CD14-positive monocyte (primary cell): ENCODE measurements around the gene PHLDB3. TPM values are rescaled to one million over a fixed set of nuclear protein-coding genes. Genes with fewer than 3 reads are reported as not detected.

Experiments
- DNase-seq, 3 donors: peaks; one replicate each; pipeline ENCODE4 v3.0.0-alpha.2; 2011 to 2022
- H2AFZ ChIP-seq: 2 replicates; pipeline ENCODE4 v1.6.0; 2012; ENCODE audit warnings: mild to moderate bottlenecking, low read depth, low read length, inconsistent platforms; ENCODE audit not compliant: insufficient read depth, poor library complexity, severe bottlenecking
- H3K27ac ChIP-seq, 2 donors: 1 replicate in 1 of 2; 2 replicates in 1 of 2; pipeline ENCODE4 v1.5.1; 2012 to 2013; ENCODE audit warnings: low read length in 2 of 2, control low read depth in 1 of 2, inconsistent platforms in 1 of 2, low read depth in 1 of 2, mild to moderate bottlenecking in 1 of 2
- H3K27me3 ChIP-seq, 2 donors: one replicate each; pipeline versions ENCODE4 v1.6.0 to v1.6.1; 2011 to 2013; ENCODE audit warnings: low read length in 2 of 2; ENCODE audit not compliant: control insufficient read depth in 2 of 2, insufficient read depth in 2 of 2
- H3K36me3 ChIP-seq, 2 donors: replicated peaks in 1 of 2; 1 replicate in 1 of 2; 2 replicates in 1 of 2; pipeline versions ENCODE4 v1.5.1 to v1.6.1; 2012 to 2013; ENCODE audit warnings: low read length in 2 of 2, control low read depth in 1 of 2, inconsistent platforms in 1 of 2, mild to moderate bottlenecking in 1 of 2; ENCODE audit not compliant: insufficient read depth in 2 of 2, control insufficient read depth in 1 of 2
- H3K4me1 ChIP-seq, 2 donors: 1 replicate in 1 of 2; 2 replicates in 1 of 2; pipeline versions ENCODE4 v1.5.1 to v1.6.1; 2012 to 2013; ENCODE audit warnings: low read length in 2 of 2, control low read depth in 1 of 2, inconsistent platforms in 1 of 2, mild to moderate bottlenecking in 1 of 2, moderate library complexity in 1 of 2; ENCODE audit not compliant: insufficient read depth in 2 of 2, control insufficient read depth in 1 of 2
- H3K4me2 ChIP-seq: replicated peaks from 2 replicates; pipeline ENCODE3; 2012; ENCODE audit warnings: low read length, moderate library complexity, mild to moderate bottlenecking; ENCODE audit not compliant: poor library complexity, severe bottlenecking; ENCODE audit errors: extremely low read depth
- H3K4me3 ChIP-seq, 3 experiments: fragments of 200-600 bp in 1 of 3; sonication (generic) in 1 of 3; replicated peaks in 1 of 3; 1 replicate in 2 of 3; 2 replicates in 1 of 3; pipeline ENCODE4 v1.5.1; 2011 to 2013; ENCODE audit warnings: low read length in 3 of 3, mild to moderate bottlenecking in 3 of 3, control low read depth in 2 of 3, low read depth in 2 of 3, inconsistent platforms in 1 of 3, moderate library complexity in 1 of 3
- H3K79me2 ChIP-seq: 2 replicates; pipeline ENCODE4 v1.6.0; 2012; ENCODE audit warnings: mild to moderate bottlenecking, control low read depth, inconsistent platforms, low read length, moderate library complexity; ENCODE audit not compliant: insufficient read depth
- H3K9ac ChIP-seq: 2 replicates; pipeline ENCODE4 v1.6.0; 2017; ENCODE audit warnings: low read length, mild to moderate bottlenecking; ENCODE audit not compliant: insufficient read depth, poor library complexity, severe bottlenecking
- H3K9me3 ChIP-seq, 2 donors: replicated peaks in 1 of 2; 1 replicate in 1 of 2; 2 replicates in 1 of 2; pipeline versions ENCODE4 v1.5.1 to v1.6.1; 2012 to 2013; ENCODE audit warnings: low read length in 2 of 2, control low read depth in 1 of 2; ENCODE audit not compliant: control insufficient read depth in 1 of 2, insufficient read depth in 1 of 2
- H4K20me1 ChIP-seq: 2 replicates; pipeline ENCODE4 v1.6.0; 2012; ENCODE audit warnings: mild to moderate bottlenecking, low read length, control low read depth, moderate library complexity; ENCODE audit not compliant: insufficient read depth
- H3K27ac Mint-ChIP-seq, 7 donors: one replicate each; pipeline ENCODE4 v1.8.0; 2020; ENCODE audit warnings: mild to moderate bottlenecking in 7 of 7, mixed read lengths in 7 of 7, moderate library complexity in 6 of 7, inconsistent platforms in 2 of 7
- H3K27me3 Mint-ChIP-seq, 3 donors: one replicate each; pipeline ENCODE4 v1.8.0; 2021 to 2022; ENCODE audit warnings: low read depth in 3 of 3, mild to moderate bottlenecking in 3 of 3, mixed read lengths in 3 of 3, moderate library complexity in 3 of 3, inconsistent platforms in 1 of 3
- H3K36me3 Mint-ChIP-seq, 2 donors: one replicate each; pipeline ENCODE4 v1.8.0; 2020; ENCODE audit warnings: mixed read lengths in 2 of 2, inconsistent platforms in 1 of 2, mild to moderate bottlenecking in 1 of 2
- H3K4me1 Mint-ChIP-seq: one replicate; pipeline ENCODE4 v1.8.0; 2020; ENCODE audit warnings: mild to moderate bottlenecking, mixed read lengths
- H3K4me3 Mint-ChIP-seq, 2 donors: one replicate each; pipeline ENCODE4 v1.8.0; 2020; ENCODE audit warnings: mild to moderate bottlenecking in 2 of 2, mixed read lengths in 2 of 2, moderate library complexity in 1 of 2
- H3K9me3 Mint-ChIP-seq, 7 donors: one replicate each; pipeline ENCODE4 v1.8.0; 2020 to 2022; ENCODE audit warnings: mixed read lengths in 7 of 7, mild to moderate bottlenecking in 6 of 7, moderate library complexity in 6 of 7, inconsistent platforms in 2 of 7
- CTCF ChIP-seq: fragments of 200-600 bp; IDR thresholded peaks from one replicate; pipeline ENCODE4 v1.8.0; 2022; ENCODE audit warnings: antibody characterized with exemption, mild to moderate bottlenecking
- WGBS: methylation state at CpG from one replicate; pipeline ENCODE4 v1.1.5; 2013; ENCODE audit warnings: missing lambda C conversion rate; ENCODE audit not compliant: insufficient coverage; 5-methylcytosine and 5-hydroxymethylcytosine counted together
- intact Hi-C, 2 donors: fragments of 100-400 bp; cut with micrococcal nuclease; formaldehyde crosslinking; loops; one replicate each; pipeline versions ENCODE4 v1.15.0 to v1.15.1; 2023
- polyA plus RNA-seq, 3 donors: library from polyadenylated mRNA; depleted of rRNA in 1 of 3; unstranded in 2 of 3; stranded (reverse) in 1 of 3; fragments of 300-500 nt in 2 of 3; fragments of >200 nt in 1 of 3; fragmentation: Illumina TruSeq in 2 of 3; gene quantifications; 1 replicate in 2 of 3; 2 replicates in 1 of 3; pipeline ENCODE4 v1.2.3, GENCODE V29; 2012 to 2021

The PHLDB3 gene
- polyA plus RNA-seq, 3 donors, result 1.4 to 3.4 (median 1.7) TPM

- Histone ChIP-seq H3K4me2 (no peak overlapping the region), H3K79me2 (peaks cover 38% of the 10 kb centered on the region), H3K4me3 (no peak overlapping the region), H3K9ac (no peak overlapping the region), H3K36me3 (peaks cover 0 to 1% of the 10 kb centered on the region in 2 donors), H3K9me3 (no peaks in the 10 kb centered on the region), H2AFZ (no peak overlapping the region), H4K20me1 (peaks cover 4% of the 10 kb centered on the region), H3K27ac (no peak overlapping the region), H3K4me1 (peaks cover 34 to 47% of the 10 kb centered on the region in 2 donors), H3K27me3 (no peaks in the 10 kb centered on the region)
- H3K27ac Mint-ChIP-seq, result peak overlapping the region in 3 of 7 donors; percentile 18 to 32 (median 18)
- no peak for DNase-seq
- H3K4me1 Mint-ChIP-seq, result peaks cover 43% of the 10 kb centered on the region
- peaks cover 1 to 3% of the 10 kb centered on the region in 2 donors for H3K36me3 Mint-ChIP-seq
- 90% methylated on average over 9 of the region's 13 CpGs for WGBS
- peaks cover 0 to 2% (median 1%) of the 10 kb centered on the region in 3 donors for H3K27me3 Mint-ChIP-seq
- H3K4me3 Mint-ChIP-seq, result peak overlapping the region in 1 of 2 donors; percentile 24
- intact Hi-C loops, result loop anchor here in 1 of 2 donors (2.0 kb wide), 1 partner anchor 67 kb away; no protein-coding TSS in a partner anchor
- TF ChIP-seq CTCF, result no peak
- H3K9me3 Mint-ChIP-seq, result no peaks in the 10 kb centered on the region
These were observed 23.5 kb upstream of the PHLDB3 start for GRCh38 chr19:43527860-43528622.

GRCh38 chr19:43526884-43527859, 22.6 kb upstream of the PHLDB3 start, which contains the start of gene ETHE1:
ETHE1 (minus strand) TSS chr19:43527201; CDS start chr19:43527177, 24 bp downstream.
- DNase-seq, result peak; percentile 45 to 68 (median 59)
- Histone ChIP-seq H3K4me3 (peak within 1 kb of the TSS; percentile 44 to 98 (median 91)), H2AFZ (peak within 1 kb of the TSS; percentile 96), H3K4me2 (peak within 1 kb of the TSS; percentile 99), H3K9me3 (no peaks in the 10 kb centered on the region), H3K9ac (peak within 1 kb of the TSS; percentile 89), H3K27ac (peak within 1 kb of the TSS; percentile 60 to 89), H4K20me1 (peaks cover 4% of the 10 kb centered on the region), H3K36me3 (peaks cover 0 to 8% of the 10 kb centered on the region in 2 donors), H3K79me2 (peaks cover 46% of the 10 kb centered on the region), H3K4me1 (peaks cover 27 to 40% of the 10 kb centered on the region in 2 donors), H3K27me3 (no peaks in the 10 kb centered on the region)
- intact Hi-C loops, result loop anchor here in 1 of 2 donors (2.0 kb wide), 1 partner anchor 68 kb away; no protein-coding TSS in a partner anchor
- peaks cover 4 to 7% of the 10 kb centered on the region in 2 donors for H3K36me3 Mint-ChIP-seq
- H3K4me3 Mint-ChIP-seq, result peak within 1 kb of the TSS; percentile 90 to 98
- WGBS, result 5% methylated on average over 41 of the region's 54 CpGs
- H3K4me1 Mint-ChIP-seq, result peaks cover 34% of the 10 kb centered on the region
- H3K27me3 Mint-ChIP-seq, result peaks cover 0 to 2% (median 1%) of the 10 kb centered on the region in 3 donors
- TF ChIP-seq CTCF, result no peak
- H3K27ac Mint-ChIP-seq, result peak within 1 kb of the TSS; percentile 81 to 97 (median 92)
- no peaks in the 10 kb centered on the region for H3K9me3 Mint-ChIP-seq
